ENCODE measurements around the gene PRR35. TPM values are rescaled to one million over a fixed set of nuclear protein-coding genes. Genes with fewer than 3 reads are reported as not detected.

Gene PRR35
- total and polyA plus RNA-seq, 2 of the 4 experiments (the other 2 are of a cell fraction): not detected

DNA sequence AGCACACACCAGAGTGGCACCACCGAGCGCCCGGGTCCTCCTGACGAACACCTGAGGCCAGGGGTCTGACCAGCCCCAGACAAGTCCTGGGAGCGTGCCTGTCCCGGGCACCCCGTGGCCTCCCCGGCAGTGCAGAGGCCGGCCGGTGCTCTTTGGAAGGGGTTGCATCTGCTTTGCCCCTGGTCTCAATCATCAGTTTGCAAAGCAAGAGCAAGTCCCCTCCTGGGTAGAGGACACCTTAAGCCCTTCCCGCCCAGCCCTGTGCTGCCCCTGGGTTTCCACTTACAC is 44.3 kb upstream of the PRR35 start:
- Histone ChIP-seq H2BK20ac (ENCODE audit: low read depth, low read length) (no peak overlapping the region), H3K27ac (ENCODE audit: insufficient read depth, low read length) (no peak overlapping the region), H2AFZ (replicated peaks; ENCODE audit: low read length, poor library complexity) (no peak overlapping the region), H4K5ac (ENCODE audit: low read depth, low read length) (no peak overlapping the region), H3K56ac (ENCODE audit: extremely low read depth, insufficient read depth, low read length) (no peak overlapping the region), H3K23ac (ENCODE audit: low read depth, low read length) (no peak overlapping the region), H4K91ac (ENCODE audit: insufficient read depth, low read depth, low read length) (no peak overlapping the region), H3K27me3 (ENCODE audit: control insufficient read depth, insufficient read depth, low read length) (no peaks in the 10 kb centered on the region), H3K4me3 (ENCODE audit: insufficient read depth, low read depth, low read length) (no peak overlapping the region), H3K36me3 (ENCODE audit: control insufficient read depth, insufficient read depth, low read length) (peaks cover 40% of the 10 kb centered on the region), H3K9ac (ENCODE audit: low read depth, low read length) (no peak overlapping the region), H3K4me2 (ENCODE audit: low read depth, low read length) (no peak overlapping the region), H3K4me1 (ENCODE audit: control insufficient read depth, insufficient read depth, low read length) (no peaks in the 10 kb centered on the region), H3K9me1 (ENCODE audit: insufficient read depth, low read length) (0 out of 2 replicates have a peak, but pooled peaks cover 2% of the 10 kb centered on the region), H2AK9ac (replicated peaks; ENCODE audit: low read depth, low read length, poor library complexity) (no peak overlapping the region), H3K79me1 (ENCODE audit: low read depth in 1 of 2, low read length in 2 of 2) (0 out of 4 replicates have a peak, but pooled peaks cover 0 to 7% of the 10 kb centered on the region in 2 experiments), H3K9me3 (ENCODE audit: control insufficient read depth, insufficient read depth, low read length) (no peaks in the 10 kb centered on the region), H3K4ac (ENCODE audit: low read depth, low read length) (no peak overlapping the region), H2BK5ac (ENCODE audit: low read depth, low read length, poor library complexity, severe bottlenecking) (no peak overlapping the region), H2BK120ac (ENCODE audit: low read depth, low read length) (no peak overlapping the region), H2BK15ac (ENCODE audit: low read depth, low read length) (no peak overlapping the region), H4K8ac (ENCODE audit: low read depth in 2 of 2, low read length in 2 of 2) (no peak overlapping the region), H2AK5ac (ENCODE audit: low read depth, low read length) (no peak overlapping the region), H4K20me1 (ENCODE audit: insufficient read depth, low read length) (no peaks in the 10 kb centered on the region; the same call in 1 of the 2 replicates), H3K18ac (ENCODE audit: low read depth, low read length) (no peak overlapping the region), H3K14ac (replicated peaks; ENCODE audit: low read depth, low read length) (no peak overlapping the region)
- ChIA-PET CTCF (no interaction called here), POLR2A (ENCODE audit: unreplicated experiment) (no interaction called here)
- dilution Hi-C loops (cut with HindIII; ENCODE audit: low sequenced_read_pairs, unreplicated experiment): no loop called here
- ATAC-seq (ENCODE audit: low read depth) (no peak), DNase-seq (no peak)
- in situ Hi-C loops (cut with MboI; ENCODE audit: low sequenced_read_pairs): no loop called here
- intact Hi-C loops (cut with micrococcal nuclease): no loop called here
- TF ChIP-seq RCOR1 (IDR thresholded peaks at IDR 0.05; ENCODE audit: insufficient replicate concordance, low read length) (no peak), CHD1 (IDR thresholded peaks at IDR 0.05; ENCODE audit: low read depth, low read length) (no peak), CEBPB (IDR thresholded peaks at IDR 0.05; ENCODE audit: low read depth, low read length) (no peak), MXI1 (IDR thresholded peaks at IDR 0.05; ENCODE audit: borderline replicate concordance, low read depth, low read length) (no peak), MAFK (IDR thresholded peaks at IDR 0.05; ENCODE audit: low read depth, low read length) (no peak), POLR2A (IDR thresholded peaks at IDR 0.05; ENCODE audit: low read depth, low read length) (no peak)
- TF ChIP-seq, protein P1, sequence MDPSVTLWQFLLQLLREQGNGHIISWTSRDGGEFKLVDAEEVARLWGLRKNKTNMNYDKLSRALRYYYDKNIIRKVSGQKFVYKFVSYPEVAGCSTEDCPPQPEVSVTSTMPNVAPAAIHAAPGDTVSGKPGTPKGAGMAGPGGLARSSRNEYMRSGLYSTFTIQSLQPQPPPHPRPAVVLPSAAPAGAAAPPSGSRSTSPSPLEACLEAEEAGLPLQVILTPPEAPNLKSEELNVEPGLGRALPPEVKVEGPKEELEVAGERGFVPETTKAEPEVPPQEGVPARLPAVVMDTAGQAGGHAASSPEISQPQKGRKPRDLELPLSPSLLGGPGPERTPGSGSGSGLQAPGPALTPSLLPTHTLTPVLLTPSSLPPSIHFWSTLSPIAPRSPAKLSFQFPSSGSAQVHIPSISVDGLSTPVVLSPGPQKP (IDR thresholded peaks at IDR 0.05; ENCODE audit: borderline replicate concordance, low read depth, low read length): no peak
- TF ChIP-seq, protein P2, sequence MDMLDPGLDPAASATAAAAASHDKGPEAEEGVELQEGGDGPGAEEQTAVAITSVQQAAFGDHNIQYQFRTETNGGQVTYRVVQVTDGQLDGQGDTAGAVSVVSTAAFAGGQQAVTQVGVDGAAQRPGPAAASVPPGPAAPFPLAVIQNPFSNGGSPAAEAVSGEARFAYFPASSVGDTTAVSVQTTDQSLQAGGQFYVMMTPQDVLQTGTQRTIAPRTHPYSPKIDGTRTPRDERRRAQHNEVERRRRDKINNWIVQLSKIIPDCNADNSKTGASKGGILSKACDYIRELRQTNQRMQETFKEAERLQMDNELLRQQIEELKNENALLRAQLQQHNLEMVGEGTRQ (IDR thresholded peaks at IDR 0.05; ENCODE audit: low read depth, low read length): no peak
- BruUV-seq (replicated peaks): no TSS peak
- WGBS, 2 experiments (ENCODE audit: extremely low coverage in 2 of 2, insufficient read length in 1 of 2): 95% methylated on average over 5 of the region's 11 CpGs; no CpG with 5 or more reads in 1 of the 2 experiments
